Hepatocyte (in vitro differentiated cells): ENCODE measurements around the gene SH2B2.
"Not testable (repeated sequence)": the region's sequence is repeated elsewhere in the genome, so short reads cannot be mapped to it uniquely, and the experiment has no call there.

Source experiments
- CTCF ChIP-seq: fragments of 200-600 bp; sonication (generic); IDR thresholded peaks from 2 replicates; pipeline ENCODE4 v1.5.1; 2016; ENCODE audit warnings: antibody characterized with exemption, mild to moderate bottlenecking; ENCODE audit not compliant: poor library complexity
- EZH2 ChIP-seq: fragments of 200-600 bp; sonication (generic); IDR thresholded peaks from 2 replicates; pipeline ENCODE4 v1.6.1; 2016; ENCODE audit warnings: antibody characterized with exemption, mild to moderate bottlenecking, borderline replicate concordance

- TF ChIP-seq CTCF, EZH2: not testable (repeated sequence)
Measured at GRCh38 chr7:102327183-102327582, 40.5 kb downstream of the SH2B2 start.
